Measurements from ENCODE around the gene DPH7.

DNA sequence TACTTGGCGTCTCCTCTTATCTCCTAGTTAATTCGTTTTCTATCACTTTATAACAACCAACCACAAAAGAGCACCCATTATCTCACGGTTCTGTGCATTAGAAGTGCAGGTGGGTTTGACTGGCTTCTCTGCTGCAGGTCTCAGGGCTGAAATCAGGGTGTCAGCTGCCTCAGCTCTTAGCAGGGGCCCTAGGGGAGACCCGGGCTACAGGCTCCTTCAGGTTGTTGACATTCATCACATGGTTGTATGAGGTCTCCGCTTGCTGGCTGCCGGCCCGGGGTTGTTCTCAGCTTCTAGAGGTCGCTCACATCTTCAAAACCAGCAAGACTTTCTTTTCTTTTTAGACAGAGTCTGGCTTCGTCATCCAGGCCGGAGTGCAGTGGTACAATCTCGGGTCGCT is 14.5 kb upstream of the DPH7 start:
- TF ChIP-seq, protein P1, sequence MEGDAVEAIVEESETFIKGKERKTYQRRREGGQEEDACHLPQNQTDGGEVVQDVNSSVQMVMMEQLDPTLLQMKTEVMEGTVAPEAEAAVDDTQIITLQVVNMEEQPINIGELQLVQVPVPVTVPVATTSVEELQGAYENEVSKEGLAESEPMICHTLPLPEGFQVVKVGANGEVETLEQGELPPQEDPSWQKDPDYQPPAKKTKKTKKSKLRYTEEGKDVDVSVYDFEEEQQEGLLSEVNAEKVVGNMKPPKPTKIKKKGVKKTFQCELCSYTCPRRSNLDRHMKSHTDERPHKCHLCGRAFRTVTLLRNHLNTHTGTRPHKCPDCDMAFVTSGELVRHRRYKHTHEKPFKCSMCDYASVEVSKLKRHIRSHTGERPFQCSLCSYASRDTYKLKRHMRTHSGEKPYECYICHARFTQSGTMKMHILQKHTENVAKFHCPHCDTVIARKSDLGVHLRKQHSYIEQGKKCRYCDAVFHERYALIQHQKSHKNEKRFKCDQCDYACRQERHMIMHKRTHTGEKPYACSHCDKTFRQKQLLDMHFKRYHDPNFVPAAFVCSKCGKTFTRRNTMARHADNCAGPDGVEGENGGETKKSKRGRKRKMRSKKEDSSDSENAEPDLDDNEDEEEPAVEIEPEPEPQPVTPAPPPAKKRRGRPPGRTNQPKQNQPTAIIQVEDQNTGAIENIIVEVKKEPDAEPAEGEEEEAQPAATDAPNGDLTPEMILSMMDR (IDR thresholded peaks at IDR 0.05; ENCODE audit: poor library complexity): no peak
- TF ChIP-seq EZH2 (IDR thresholded peaks at IDR 0.05; ENCODE audit: borderline replicate concordance) (no peak), EZH2phosphoT487 (IDR thresholded peaks at IDR 0.05; ENCODE audit: low read depth, severe bottlenecking, unreplicated experiment) (no peak)

Measured in hepatocyte (in vitro differentiated cells).